Measurements from ENCODE around the gene SERPINE3. TPM values are rescaled to one million over a fixed set of nuclear protein-coding genes. Genes with fewer than 3 reads are reported as not detected.

Gene SERPINE3
- total and polyA plus RNA-seq, 2 donors from 2014 or later: not detected

GRCh38 chr13:51355217-51355616 lies 15.7 kb downstream of the SERPINE3 start:
- no peaks in the 10 kb centered on the region for H3K4me1 ChIP-seq (ENCODE audit: control insufficient read depth in 2 of 3, insufficient read depth in 2 of 3, low read depth in 1 of 3, low read length in 3 of 3)
- no peak overlapping the region for H3K9ac ChIP-seq (ENCODE audit: low read length in 3 of 3)
- no peak for DNase-seq
- intact Hi-C loops (cut with DNase I): no loop called here
- no peaks in the 10 kb centered on the region for H3K36me3 ChIP-seq (ENCODE audit: control insufficient read depth in 2 of 3, insufficient read depth in 3 of 3, low read length in 3 of 3)
- no peak for FAIRE-seq
- no peak overlapping the region for H3K4me3 ChIP-seq (ENCODE audit: low read length in 3 of 3)
- H3K27me3 ChIP-seq (ENCODE audit: control insufficient read depth, insufficient read depth, low read length): no peaks in the 10 kb centered on the region
- H3K27ac ChIP-seq (ENCODE audit: low read depth in 2 of 2, low read length in 2 of 2): no peak overlapping the region
- no peak for TF ChIP-seq CTCF (IDR thresholded peaks at IDR 0.05; ENCODE audit: borderline replicate concordance, extremely low read depth, insufficient read depth)
- no peaks in the 10 kb centered on the region for H3K9me3 ChIP-seq (ENCODE audit: control insufficient read depth in 2 of 3, insufficient read depth in 1 of 3, low read length in 3 of 3)

GRCh38 chr13:51357928-51358595 lies 18.6 kb downstream of the SERPINE3 start:
- TF ChIP-seq CTCF (IDR thresholded peaks at IDR 0.05; ENCODE audit: borderline replicate concordance, extremely low read depth, insufficient read depth): no peak
- intact Hi-C loops (cut with DNase I): no loop called here

GRCh38 chr13:51359352-51359751 lies 19.9 kb downstream of the SERPINE3 start:
- peaks cover 0 to 2% (median 0%) of the 10 kb centered on the region in 3 donors for H3K36me3 ChIP-seq (ENCODE audit: control insufficient read depth in 2 of 3, insufficient read depth in 3 of 3, low read length in 3 of 3)
- H3K4me1 ChIP-seq (ENCODE audit: control insufficient read depth in 2 of 3, insufficient read depth in 2 of 3, low read depth in 1 of 3, low read length in 3 of 3): no peaks in the 10 kb centered on the region
- intact Hi-C loops (cut with DNase I): no loop called here
- no peaks in the 10 kb centered on the region for H3K9me3 ChIP-seq (ENCODE audit: control insufficient read depth in 2 of 3, insufficient read depth in 1 of 3, low read length in 3 of 3)
- FAIRE-seq: no peak
- no peaks in the 10 kb centered on the region for H3K27me3 ChIP-seq (ENCODE audit: control insufficient read depth, insufficient read depth, low read length)
- H3K4me3 ChIP-seq (ENCODE audit: low read length in 3 of 3): no peak overlapping the region
- H3K27ac ChIP-seq (ENCODE audit: low read depth in 2 of 2, low read length in 2 of 2): no peak overlapping the region
- H3K9ac ChIP-seq (ENCODE audit: low read length in 3 of 3): no peak overlapping the region
- no peak for DNase-seq
- no peak for TF ChIP-seq CTCF (IDR thresholded peaks at IDR 0.05; ENCODE audit: borderline replicate concordance, extremely low read depth, insufficient read depth)

More at GRCh38 chr13:51357928-51358595, 18.6 kb downstream of the SERPINE3 start:
- Histone ChIP-seq H3K27ac (ENCODE audit: low read depth in 2 of 2, low read length in 2 of 2) (no peak overlapping the region), H3K4me3 (ENCODE audit: low read length in 3 of 3) (no peak overlapping the region), H3K27me3 (ENCODE audit: control insufficient read depth, insufficient read depth, low read length) (no peaks in the 10 kb centered on the region), H3K4me1 (ENCODE audit: control insufficient read depth in 2 of 3, insufficient read depth in 2 of 3, low read depth in 1 of 3, low read length in 3 of 3) (no peaks in the 10 kb centered on the region), H3K9ac (ENCODE audit: low read length in 3 of 3) (no peak overlapping the region), H3K36me3 (ENCODE audit: control insufficient read depth in 2 of 3, insufficient read depth in 3 of 3, low read length in 3 of 3) (no peaks in the 10 kb centered on the region), H3K9me3 (ENCODE audit: control insufficient read depth in 2 of 3, insufficient read depth in 1 of 3, low read length in 3 of 3) (no peaks in the 10 kb centered on the region)
- DNase-seq: no peak
- FAIRE-seq: no peak

- TF ChIP-seq CTCF (IDR thresholded peaks at IDR 0.05; ENCODE audit: borderline replicate concordance, extremely low read depth, insufficient read depth): no peak
- Histone ChIP-seq H3K4me3 (ENCODE audit: low read length in 3 of 3) (no peak overlapping the region), H3K27me3 (ENCODE audit: control insufficient read depth, insufficient read depth, low read length) (no peaks in the 10 kb centered on the region), H3K4me1 (ENCODE audit: control insufficient read depth in 2 of 3, insufficient read depth in 2 of 3, low read depth in 1 of 3, low read length in 3 of 3) (no peaks in the 10 kb centered on the region), H3K27ac (ENCODE audit: low read depth in 2 of 2, low read length in 2 of 2) (no peak overlapping the region), H3K36me3 (ENCODE audit: control insufficient read depth in 2 of 3, insufficient read depth in 3 of 3, low read length in 3 of 3) (peaks cover 4 to 8% (median 6%) of the 10 kb centered on the region in 3 donors), H3K9me3 (ENCODE audit: control insufficient read depth in 2 of 3, insufficient read depth in 1 of 3, low read length in 3 of 3) (no peaks in the 10 kb centered on the region), H3K9ac (ENCODE audit: low read length in 3 of 3) (no peak overlapping the region)
- no peak for FAIRE-seq
- DNase-seq: no peak
- intact Hi-C loops (cut with DNase I): no loop called here
These were observed 21.0 kb downstream of the SERPINE3 start for GRCh38 chr13:51360489-51360888.
